Activated T-helper 1 cell treated with anti-CD3 and anti-CD28 coated beads, Interleukin-2, amount 50 U/mL, for 16 hours (primary cell): ENCODE results near the gene CNTF.

Experiments used
- DNase-seq, 2 donors: peaks; one replicate each; pipeline ENCODE4 v3.0.0-alpha.2; 2020; ENCODE audit warnings: low read depth in 1 of 2, low spot score in 1 of 2

Gene CNTF

GRCh38 chr11:58641803-58642581 is 19.5 kb downstream of the CNTF start:
- DNase-seq: no peak

- no peak for DNase-seq
Observed at GRCh38 chr11:58645854-58646253, 23.4 kb downstream of the CNTF start.

GRCh38 chr11:58647141-58647699 is 24.8 kb downstream of the CNTF start:
- DNase-seq: no peak

GRCh38 chr11:58647866-58648265 is 25.4 kb downstream of the CNTF start:
- DNase-seq: no peak

GRCh38 chr11:58649623-58650022 is 27.2 kb downstream of the CNTF start:
- DNase-seq: no peak

GRCh38 chr11:58650496-58650895 is 28.0 kb downstream of the CNTF start:
- DNase-seq: no peak

- DNase-seq: no peak
Observed at GRCh38 chr11:58652726-58653280, 30.3 kb downstream of the CNTF start.

GRCh38 chr11:58654079-58654907 is 31.8 kb downstream of the CNTF start:
- peak; percentile 55 to 62 for DNase-seq

- no peak for DNase-seq
Observed at GRCh38 chr11:58654908-58655296, 32.4 kb downstream of the CNTF start.

GRCh38 chr11:58656348-58656747 is 33.9 kb downstream of the CNTF start:
- DNase-seq: no peak

GRCh38 chr11:58658623-58659022 is 36.2 kb downstream of the CNTF start:
- DNase-seq: no peak

GRCh38 chr11:58659404-58659803 is 36.9 kb downstream of the CNTF start:
- DNase-seq: no peak

- DNase-seq: no peak
Observed at GRCh38 chr11:58659910-58660570, 37.6 kb downstream of the CNTF start.

- DNase-seq: no peak
Observed at GRCh38 chr11:58671983-58672633, 49.6 kb downstream of the CNTF start.

- no peak for DNase-seq
Observed at GRCh38 chr11:58674609-58675008, 52.1 kb downstream of the CNTF start.
